ENCODE measurements around the gene INO80B. TPM values are rescaled to one million over a fixed set of nuclear protein-coding genes. Genes with fewer than 3 reads are reported as not detected.

Gene INO80B
- total RNA-seq, 1 experiment from 2014 or later = 26.5 TPM

- TF ChIP-seq REST (IDR thresholded peaks at IDR 0.05; ENCODE audit: insufficient read depth in 1 of 2, low read depth in 2 of 2, low read length in 1 of 2) = no peak
- TF ChIP-seq CTCF (IDR thresholded peaks at IDR 0.05) = no peak
- TF ChIP-seq POLR2AphosphoS5 (IDR thresholded peaks at IDR 0.05; ENCODE audit: low read depth, low read length) = no peak
- no peak for TF ChIP-seq SIN3A (IDR thresholded peaks at IDR 0.05; ENCODE audit: borderline replicate concordance, insufficient read depth, low read depth, low read length)
- no peak for TF ChIP-seq TCF7L2 (IDR thresholded peaks at IDR 0.05; ENCODE audit: low read depth, low read length)
- POLR2A ChIA-PET = interaction anchor here (0.5 to 1.5 kb wide), 3 partner anchors 11 to 42 kb away, joined by 3 to 12 read pairs (median 3); partner anchors contain the start of genes TLX2 and WBP1
- ATAC-seq (no peak), DNase-seq (ENCODE audit: low read depth, low spot score) (no peak)
- peak overlapping the region; percentile 81 for H3K27ac ChIP-seq (ENCODE audit: low read length)
- intact Hi-C loops (cut with micrococcal nuclease; ENCODE audit: unreplicated experiment) (loop anchor here (10.0 kb wide), 1 partner anchor 84 kb away; no protein-coding TSS in a partner anchor), in situ Hi-C loops (cut with HindIII; ENCODE audit: low pct_unique_long_range_greater_than_20kb, low sequenced_read_pairs) (no loop called here)
- H3K9me3 ChIP-seq (ENCODE audit: control insufficient read depth, insufficient read depth, low read depth, low read length) = no peaks in the 10 kb centered on the region
- CTCF ChIA-PET = no interaction called here
- H3K27me3 ChIP-seq (ENCODE audit: control insufficient read depth, insufficient read depth, low read length) = no peaks in the 10 kb centered on the region
- no peaks in the 10 kb centered on the region; the same call in 1 of the 2 replicates for H3K36me3 ChIP-seq (ENCODE audit: control insufficient read depth, insufficient read depth, low read length)
- H3K4me3 ChIP-seq (ENCODE audit: low read depth in 2 of 2, low read length in 2 of 2) = no peak overlapping the region
- peaks cover 50% of the 10 kb centered on the region for H3K4me1 ChIP-seq (ENCODE audit: control insufficient read depth, insufficient read depth, low read length)
- BruUV-seq (replicated peaks) = no TSS peak
Observed at GRCh38 chr2:74500578-74500946, 45.7 kb downstream of the INO80B start.

- no TSS peak for BruUV-seq (replicated peaks)
Observed at GRCh38 chr2:74501335-74502071, 46.6 kb downstream of the INO80B start.

More at GRCh38 chr2:74501335-74502071, 46.6 kb downstream of the INO80B start:
- DNase-seq (ENCODE audit: low read depth, low spot score) (no peak), ATAC-seq (no peak)
- Histone ChIP-seq H3K27ac (ENCODE audit: low read length) (peak overlapping the region; percentile 98), H3K4me3 (ENCODE audit: low read depth in 2 of 2, low read length in 2 of 2) (peak overlapping the region; percentile 86 to 94), H3K4me1 (ENCODE audit: control insufficient read depth, insufficient read depth, low read length) (peaks cover 55% of the 10 kb centered on the region), H3K36me3 (ENCODE audit: control insufficient read depth, insufficient read depth, low read length) (no peaks in the 10 kb centered on the region; the same call in 1 of the 2 replicates), H3K9me3 (ENCODE audit: control insufficient read depth, insufficient read depth, low read depth, low read length) (no peaks in the 10 kb centered on the region), H3K27me3 (ENCODE audit: control insufficient read depth, insufficient read depth, low read length) (no peaks in the 10 kb centered on the region)
- ChIA-PET POLR2A (interaction anchor here (1.5 kb wide), 1 partner anchor 43 kb away, joined by 3 read pairs; the partner anchor contains the start of gene WBP1), CTCF (interaction anchor here (0.7 to 0.9 kb wide), 2 partner anchors 19 to 85 kb away, joined by 3 to 5 read pairs; partner anchors contain the start of genes CCDC142 and TTC31)
- TF ChIP-seq REST (IDR thresholded peaks at IDR 0.05; ENCODE audit: insufficient read depth in 1 of 2, low read depth in 2 of 2, low read length in 1 of 2) (peak; percentile 70 to 72; a peak in 3 of 4 replicates), TCF7L2 (IDR thresholded peaks at IDR 0.05; ENCODE audit: low read depth, low read length) (no peak), SIN3A (IDR thresholded peaks at IDR 0.05; ENCODE audit: borderline replicate concordance, insufficient read depth, low read depth, low read length) (no peak)
- in situ Hi-C loops (cut with HindIII; ENCODE audit: low pct_unique_long_range_greater_than_20kb, low sequenced_read_pairs) (no loop called here), intact Hi-C loops (cut with micrococcal nuclease; ENCODE audit: unreplicated experiment) (loop anchor here (10.0 kb wide), 1 partner anchor 83 kb away; no protein-coding TSS in a partner anchor)
